Neural progenitor cell (in vitro differentiated cells): ENCODE results near the gene PMVK. TPM values are rescaled to one million over a fixed set of nuclear protein-coding genes. Genes with fewer than 3 reads are reported as not detected.

ENCODE experiments used
- DNase-seq: peaks from one replicate; pipeline ENCODE4 v3.0.0-alpha.2; 2016; ENCODE audit warnings: low spot score
- H2AFZ ChIP-seq: fragments of 200-600 bp; sonication (generic); replicated peaks from 2 replicates; pipeline ENCODE4 v1.6.1; 2016; ENCODE audit warnings: antibody characterized with exemption
- H3F3A ChIP-seq: fragments of 200-600 bp; sonication (generic); 2 replicates; pipeline ENCODE4 v1.6.1; 2016; ENCODE audit warnings: antibody characterized with exemption, low read depth
- H3K27ac ChIP-seq: fragments of 200-600 bp; sonication (generic); 2 replicates; pipeline ENCODE4 v1.5.1; 2016; ENCODE audit warnings: mild to moderate bottlenecking
- H3K27me3 ChIP-seq: fragments of 200-600 bp; sonication (generic); 2 replicates; pipeline ENCODE4 v1.6.1; 2016; ENCODE audit warnings: mild to moderate bottlenecking, moderate library complexity
- H3K36me3 ChIP-seq: fragments of 200-600 bp; sonication (generic); 2 replicates; pipeline ENCODE4 v1.5.1; 2016
- H3K4me1 ChIP-seq: fragments of 200-600 bp; sonication (generic); 2 replicates; pipeline ENCODE4 v1.6.1; 2016; ENCODE audit warnings: mixed run types
- H3K4me2 ChIP-seq: fragments of 200-600 bp; sonication (generic); 2 replicates; pipeline ENCODE4 v1.6.1; 2016
- H3K4me3 ChIP-seq: fragments of 200-600 bp; sonication (generic); 2 replicates; pipeline ENCODE4 v1.5.1; 2016
- H3K79me2 ChIP-seq: fragments of 200-600 bp; sonication (generic); 2 replicates; pipeline ENCODE4 v1.6.1; 2016; ENCODE audit warnings: low read depth
- H3K9ac ChIP-seq: fragments of 200-600 bp; sonication (generic); 2 replicates; pipeline ENCODE4 v1.6.1; 2016
- H3K9me3 ChIP-seq: fragments of 200-600 bp; sonication (generic); 2 replicates; pipeline ENCODE4 v1.5.1; 2016; ENCODE audit warnings: low read depth
- H4K20me1 ChIP-seq: fragments of 200-600 bp; sonication (generic); 2 replicates; pipeline ENCODE4 v1.6.1; 2016; ENCODE audit warnings: low read depth
- H3K27ac Mint-ChIP-seq: 3 replicates; pipeline ENCODE4 v1.8.0; 2021; ENCODE audit warnings: mixed read lengths
- H3K27me3 Mint-ChIP-seq: 2 replicates; pipeline ENCODE4 v1.8.0; 2022; ENCODE audit warnings: low read depth, mild to moderate bottlenecking, inconsistent platforms, moderate library complexity, mixed read lengths; ENCODE audit not compliant: insufficient read depth
- H3K36me3 Mint-ChIP-seq: 3 replicates; pipeline ENCODE4 v1.8.0; 2021; ENCODE audit warnings: mixed read lengths
- H3K4me1 Mint-ChIP-seq: 3 replicates; pipeline ENCODE4 v1.8.0; 2021; ENCODE audit warnings: mixed read lengths
- H3K4me3 Mint-ChIP-seq: 3 replicates; pipeline ENCODE4 v1.8.0; 2021; ENCODE audit warnings: mild to moderate bottlenecking, moderate library complexity, mixed read lengths
- H3K9me3 Mint-ChIP-seq: 3 replicates; pipeline ENCODE4 v1.8.0; 2020; ENCODE audit warnings: mixed read lengths
- CTCF ChIP-seq: fragments of 200-600 bp; sonication (generic); IDR thresholded peaks from 2 replicates; pipeline ENCODE4 v1.5.1; 2017; ENCODE audit warnings: antibody characterized with exemption, mild to moderate bottlenecking
- EZH2 ChIP-seq: fragments of 200-600 bp; sonication (generic); IDR thresholded peaks from 2 replicates; pipeline ENCODE4 v1.6.1; 2017; ENCODE audit warnings: antibody characterized with exemption, mild to moderate bottlenecking, moderate library complexity
- EZH2phosphoT487 ChIP-seq: fragments of 200-600 bp; sonication (generic); IDR thresholded peaks from 2 replicates; pipeline ENCODE4 v1.6.1; 2017; ENCODE audit warnings: antibody characterized with exemption
- total RNA-seq: library from RNA; depleted of rRNA; stranded (reverse); fragments of >200 nt; gene quantifications from 2 replicates; pipeline ENCODE4 v1.2.3, GENCODE V29; 2015; ENCODE audit warnings: low replicate concordance

The PMVK gene
- total RNA-seq, 1 donor from 2014 or later, result 4.3 TPM

GRCh38 chr1:154923695-154924094 is 12.8 kb downstream of the PMVK start:
- Mint-ChIP-seq H3K4me3 (no peak overlapping the region), H3K27ac (no peak overlapping the region), H3K4me1 (no peaks in the 10 kb centered on the region), H3K27me3 (no peaks in the 10 kb centered on the region), H3K36me3 (peaks cover 26% of the 10 kb centered on the region), H3K9me3 (no peaks in the 10 kb centered on the region)
- Histone ChIP-seq H3K4me2 (no peak overlapping the region), H3K27ac (no peak overlapping the region), H3K36me3 (no peaks in the 10 kb centered on the region), H3K79me2 (no peaks in the 10 kb centered on the region), H2AFZ (no peak overlapping the region), H3K4me3 (no peak overlapping the region), H4K20me1 (no peaks in the 10 kb centered on the region), H3K9ac (no peak overlapping the region), H3K4me1 (no peaks in the 10 kb centered on the region), H3K9me3 (no peaks in the 10 kb centered on the region), H3K27me3 (no peaks in the 10 kb centered on the region), H3F3A (no peaks in the 10 kb centered on the region)
- DNase-seq, result no peak
- TF ChIP-seq EZH2phosphoT487, result no peak
- TF ChIP-seq CTCF, result no peak
- TF ChIP-seq EZH2, result no peak

GRCh38 chr1:154913273-154913672 is 23.2 kb downstream of the PMVK start:
- Histone ChIP-seq H3K36me3 (no peaks in the 10 kb centered on the region), H3K4me2 (no peak overlapping the region), H3K9me3 (no peaks in the 10 kb centered on the region), H3K27ac (no peak overlapping the region), H3K4me3 (no peak overlapping the region), H4K20me1 (no peaks in the 10 kb centered on the region), H2AFZ (no peak overlapping the region), H3K9ac (no peak overlapping the region), H3K4me1 (no peaks in the 10 kb centered on the region), H3K79me2 (no peaks in the 10 kb centered on the region), H3F3A (no peaks in the 10 kb centered on the region), H3K27me3 (no peaks in the 10 kb centered on the region)
- Mint-ChIP-seq H3K9me3 (peaks cover 11% of the 10 kb centered on the region), H3K27me3 (peaks cover 10% of the 10 kb centered on the region), H3K36me3 (peaks cover 10% of the 10 kb centered on the region), H3K4me1 (no peaks in the 10 kb centered on the region), H3K4me3 (no peak overlapping the region), H3K27ac (no peak overlapping the region)
- no peak for DNase-seq
- TF ChIP-seq CTCF (no peak), EZH2phosphoT487 (no peak), EZH2 (no peak)

- Histone ChIP-seq H3K27me3 (no peaks in the 10 kb centered on the region), H3K27ac (no peak overlapping the region), H3F3A (no peaks in the 10 kb centered on the region), H3K9ac (no peak overlapping the region), H3K4me2 (no peak overlapping the region), H3K4me3 (no peak overlapping the region), H2AFZ (no peak overlapping the region), H3K79me2 (no peaks in the 10 kb centered on the region), H3K4me1 (no peaks in the 10 kb centered on the region), H3K36me3 (no peaks in the 10 kb centered on the region), H4K20me1 (no peaks in the 10 kb centered on the region), H3K9me3 (no peaks in the 10 kb centered on the region)
- Mint-ChIP-seq H3K9me3 (peaks cover 15% of the 10 kb centered on the region), H3K27ac (no peak overlapping the region), H3K36me3 (peaks cover 12% of the 10 kb centered on the region), H3K4me1 (no peaks in the 10 kb centered on the region), H3K4me3 (no peak overlapping the region), H3K27me3 (peaks cover 5% of the 10 kb centered on the region)
- TF ChIP-seq CTCF (no peak), EZH2 (no peak), EZH2phosphoT487 (no peak)
- DNase-seq, result no peak
Measured at GRCh38 chr1:154912755-154913154, 23.8 kb downstream of the PMVK start.
